Peyer's patch (tissue), 4 donors: ENCODE measurements around the gene RSPH9.

ENCODE experiments used
- POLR2A ChIP-seq, 2 donors: fragments of 450-650 bp; IDR thresholded peaks; one replicate each; pipeline ENCODE4 v1.5.1; 2017; ENCODE audit warnings: antibody characterized with exemption in 2 of 2, mild to moderate bottlenecking in 2 of 2, moderate library complexity in 2 of 2
- TF ChIP-seq, protein P1 (sequence below), 6 experiments: fragments of 450-650 bp in 4 of 6; fragments of 200-600 bp in 2 of 6; sonication (generic) in 1 of 6; IDR thresholded peaks; one replicate each; pipeline ENCODE4 v1.5.1; 2017 to 2019; ENCODE audit warnings: antibody characterized with exemption in 6 of 6, mild to moderate bottlenecking in 3 of 6, moderate library complexity in 1 of 6

DNA sequence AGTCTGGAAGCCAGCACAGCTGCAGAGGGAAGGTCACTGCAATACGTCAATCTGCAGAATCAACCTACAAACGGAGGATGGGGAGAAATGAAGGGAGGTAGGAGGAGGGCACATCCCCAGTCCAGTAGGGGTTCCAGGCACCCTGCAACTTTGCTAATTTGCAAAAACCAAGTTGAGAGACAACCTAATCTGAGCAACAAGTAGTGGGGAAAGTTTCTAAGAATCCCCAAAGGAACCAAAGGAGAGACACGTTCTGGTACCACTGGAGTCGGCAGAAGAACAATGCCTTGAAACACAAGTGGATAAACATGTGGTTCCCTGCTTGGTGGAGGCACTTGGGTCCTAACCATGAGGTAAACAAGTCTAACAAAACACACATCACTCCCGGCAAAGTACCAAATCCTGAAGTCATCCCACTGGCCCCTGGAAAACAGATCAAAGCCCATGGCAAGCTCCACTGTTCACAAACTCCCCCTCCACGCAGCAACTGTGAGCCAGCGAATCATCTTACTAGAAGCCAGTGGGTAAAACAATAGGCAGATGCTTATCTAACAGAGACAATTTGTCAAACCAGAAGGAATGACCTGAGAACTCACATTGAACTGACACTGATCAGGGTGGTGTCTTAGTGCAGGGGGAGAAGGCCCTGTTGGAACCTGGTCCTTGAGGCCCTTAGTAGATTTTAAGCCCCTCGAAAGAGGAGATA, 38.0 kb downstream of the RSPH9 start:
- TF ChIP-seq, protein P1, sequence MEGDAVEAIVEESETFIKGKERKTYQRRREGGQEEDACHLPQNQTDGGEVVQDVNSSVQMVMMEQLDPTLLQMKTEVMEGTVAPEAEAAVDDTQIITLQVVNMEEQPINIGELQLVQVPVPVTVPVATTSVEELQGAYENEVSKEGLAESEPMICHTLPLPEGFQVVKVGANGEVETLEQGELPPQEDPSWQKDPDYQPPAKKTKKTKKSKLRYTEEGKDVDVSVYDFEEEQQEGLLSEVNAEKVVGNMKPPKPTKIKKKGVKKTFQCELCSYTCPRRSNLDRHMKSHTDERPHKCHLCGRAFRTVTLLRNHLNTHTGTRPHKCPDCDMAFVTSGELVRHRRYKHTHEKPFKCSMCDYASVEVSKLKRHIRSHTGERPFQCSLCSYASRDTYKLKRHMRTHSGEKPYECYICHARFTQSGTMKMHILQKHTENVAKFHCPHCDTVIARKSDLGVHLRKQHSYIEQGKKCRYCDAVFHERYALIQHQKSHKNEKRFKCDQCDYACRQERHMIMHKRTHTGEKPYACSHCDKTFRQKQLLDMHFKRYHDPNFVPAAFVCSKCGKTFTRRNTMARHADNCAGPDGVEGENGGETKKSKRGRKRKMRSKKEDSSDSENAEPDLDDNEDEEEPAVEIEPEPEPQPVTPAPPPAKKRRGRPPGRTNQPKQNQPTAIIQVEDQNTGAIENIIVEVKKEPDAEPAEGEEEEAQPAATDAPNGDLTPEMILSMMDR (IDR thresholded peaks at IDR 0.05) = no peak
- TF ChIP-seq POLR2A (IDR thresholded peaks at IDR 0.05) = no peak
